Liver (tissue), 9 donors: ENCODE data around the gene KANSL3. TPM values are rescaled to one million over a fixed set of nuclear protein-coding genes. Genes with fewer than 3 reads are reported as not detected.
A peak's percentile ranks its signal among the peaks of the same experiment; 100 is the strongest.

Source experiments
- DNase-seq: peaks from one replicate; pipeline ENCODE4 v3.0.0-alpha.2; 2017; ENCODE audit warnings: low spot score
- H3K27ac ChIP-seq, 2 donors: one replicate each; pipeline ENCODE4 v1.7.0; 2013; ENCODE audit warnings: inconsistent platforms in 2 of 2, low read length in 2 of 2, control low read depth in 1 of 2, low read depth in 1 of 2, mild to moderate bottlenecking in 1 of 2
- H3K27me3 ChIP-seq, 4 donors: one replicate each; pipeline versions ENCODE4 v1.6.1 to v1.7.0; 2013; ENCODE audit warnings: low read length in 3 of 4, inconsistent platforms in 1 of 4, mild to moderate bottlenecking in 1 of 4, moderate library complexity in 1 of 4; ENCODE audit not compliant: control insufficient read depth in 4 of 4, insufficient read depth in 4 of 4
- H3K36me3 ChIP-seq, 4 donors: one replicate each; pipeline versions ENCODE4 v1.6.1 to v1.7.0; 2013; ENCODE audit warnings: low read length in 3 of 4, mild to moderate bottlenecking in 3 of 4, low read depth in 1 of 4, moderate library complexity in 1 of 4; ENCODE audit not compliant: control insufficient read depth in 4 of 4, insufficient read depth in 3 of 4
- H3K4me1 ChIP-seq, 4 donors: one replicate each; pipeline versions ENCODE4 v1.6.1 to v1.7.0; 2013; ENCODE audit warnings: low read length in 3 of 4, mild to moderate bottlenecking in 3 of 4, moderate library complexity in 1 of 4; ENCODE audit not compliant: control insufficient read depth in 4 of 4, insufficient read depth in 4 of 4
- H3K4me3 ChIP-seq, 3 donors: one replicate each; pipeline versions ENCODE4 v1.6.1 to v1.7.0; 2013; ENCODE audit warnings: low read length in 3 of 3, control low read depth in 1 of 3, low read depth in 1 of 3, mild to moderate bottlenecking in 1 of 3
- H3K9ac ChIP-seq, 2 donors: one replicate each; pipeline ENCODE4 v1.7.0; 2013; ENCODE audit warnings: low read length in 2 of 2, mild to moderate bottlenecking in 2 of 2, moderate library complexity in 2 of 2, control low read depth in 1 of 2, low read depth in 1 of 2
- H3K9me3 ChIP-seq, 4 donors: one replicate each; pipeline versions ENCODE4 v1.6.1 to v1.7.0; 2013; ENCODE audit warnings: low read length in 3 of 4; ENCODE audit not compliant: control insufficient read depth in 4 of 4
- EGR1 ChIP-seq, 2 donors: IDR thresholded peaks; 2 replicates each; pipeline ENCODE4 v1.6.1; 2016 to 2018; ENCODE audit warnings: antibody characterized with exemption in 2 of 2, low read depth in 2 of 2
- FOXA1 ChIP-seq: IDR thresholded peaks from 2 replicates; pipeline ENCODE4 v1.6.1; 2016; ENCODE audit warnings: antibody characterized with exemption
- FOXA2 ChIP-seq: IDR thresholded peaks from 2 replicates; pipeline ENCODE4 v1.6.1; 2016; ENCODE audit warnings: antibody characterized with exemption
- GABPA ChIP-seq, 2 donors: IDR thresholded peaks in 1 of 2; conservative IDR thresholded peaks in 1 of 2; 2 replicates each; pipeline ENCODE4 v1.6.1; 2016; ENCODE audit warnings: antibody characterized with exemption in 2 of 2, mild to moderate bottlenecking in 1 of 2, moderate library complexity in 1 of 2
- HNF4A ChIP-seq, 2 donors: conservative IDR thresholded peaks; 2 replicates each; pipeline ENCODE4 v1.6.1; 2016; ENCODE audit warnings: antibody characterized with exemption in 2 of 2, mild to moderate bottlenecking in 2 of 2
- HNF4G ChIP-seq: IDR thresholded peaks from 2 replicates; pipeline ENCODE4 v1.6.1; 2016; ENCODE audit warnings: antibody characterized with exemption
- JUND ChIP-seq, 2 donors: IDR thresholded peaks; 2 replicates each; pipeline ENCODE4 v1.6.1; 2016; ENCODE audit warnings: antibody characterized with exemption in 2 of 2
- RAD21 ChIP-seq, 2 donors: IDR thresholded peaks; 2 replicates each; pipeline ENCODE4 v1.6.1; 2016; ENCODE audit warnings: antibody characterized with exemption in 2 of 2, mild to moderate bottlenecking in 2 of 2
- RXRA ChIP-seq, 2 donors: IDR thresholded peaks; 2 replicates each; pipeline ENCODE4 v1.6.1; 2017 to 2018; ENCODE audit warnings: antibody characterized with exemption in 2 of 2, mild to moderate bottlenecking in 1 of 2
- SP1 ChIP-seq: IDR thresholded peaks from 2 replicates; pipeline ENCODE4 v1.6.1; 2018; ENCODE audit warnings: antibody characterized with exemption, mild to moderate bottlenecking
- TAF1 ChIP-seq: conservative IDR thresholded peaks from 2 replicates; pipeline ENCODE4 v1.6.1; 2016; ENCODE audit warnings: antibody characterized with exemption, mild to moderate bottlenecking
- YY1 ChIP-seq: IDR thresholded peaks from 2 replicates; pipeline ENCODE4 v1.6.1; 2016; ENCODE audit warnings: antibody characterized with exemption, mild to moderate bottlenecking
- WGBS: extraction: QIAGEN DNeasy Blood & Tissue Kit; methylation state at CpG from one replicate; pipeline ENCODE4 v1.1.7; 2013; 5-methylcytosine and 5-hydroxymethylcytosine counted together
- polyA plus RNA-seq, 2 donors: library from polyadenylated mRNA; stranded (reverse) in 1 of 2; unstranded in 1 of 2; fragments of 200-250 nt in 1 of 2; fragments of >200 nt in 1 of 2; fragmentation: Nextera tagmentation in 1 of 2; extraction: Ambion mirVana in 1 of 2; gene quantifications; one replicate each; pipeline versions ENCODE4 v1.2.1 to v1.2.3, GENCODE V29; 2013 to 2015
- total RNA-seq, 2 donors: library from RNA; depleted of rRNA; stranded (reverse); fragments of >200 nt; gene quantifications; one replicate each; pipeline ENCODE4 v1.2.3, GENCODE V29; 2014
- TF ChIP-seq, protein P1 (sequence below): IDR thresholded peaks from 2 replicates; pipeline ENCODE4 v1.6.1; 2016; ENCODE audit warnings: antibody characterized with exemption, mild to moderate bottlenecking
- TF ChIP-seq, protein P2 (sequence below): IDR thresholded peaks from 2 replicates; pipeline ENCODE4 v1.6.1; 2016; ENCODE audit warnings: antibody characterized with exemption
- TF ChIP-seq, protein P3 (sequence below): IDR thresholded peaks from 2 replicates; pipeline ENCODE4 v1.6.1; 2016; ENCODE audit warnings: antibody characterized with exemption
- TF ChIP-seq, protein P4 (sequence below): IDR thresholded peaks from 2 replicates; pipeline ENCODE4 v1.6.1; 2016; ENCODE audit warnings: antibody characterized with exemption
- donor health status: healthy.
- donor health status: healthy.
- donor health status: healthy.
- donor health status: healthy.
- donor health status: healthy.

Gene KANSL3
- total and polyA plus RNA-seq, 4 donors = 8.3 to 30.5 (median 18.6) TPM

GRCh38 chr2:96687266-96687665 lies 49.2 kb upstream of the KANSL3 start:
- H3K36me3 ChIP-seq = no peaks in the 10 kb centered on the region
- H3K27me3 ChIP-seq = no peaks in the 10 kb centered on the region
- DNase-seq = no peak
- H3K9ac ChIP-seq = no peak overlapping the region
- no peak overlapping the region for H3K4me3 ChIP-seq
- H3K9me3 ChIP-seq = no peaks in the 10 kb centered on the region
- WGBS = 98% methylated on average over 3 of the region's 3 CpGs
- H3K27ac ChIP-seq = no peak overlapping the region
- no peak for TF ChIP-seq JUND (IDR thresholded peaks at IDR 0.05)
- no peak for TF ChIP-seq GABPA (IDR thresholded peaks at IDR 0.05 in 1 of 2, conservative IDR thresholded peaks at IDR 0.05 in 1 of 2)
- TF ChIP-seq HNF4G = no peak
- TF ChIP-seq EGR1 (IDR thresholded peaks at IDR 0.05; ENCODE audit: low read depth in 2 of 2) = no peak
- no peak for TF ChIP-seq TAF1
- no peak for TF ChIP-seq FOXA1
- no peak for TF ChIP-seq FOXA2
- TF ChIP-seq RAD21 (IDR thresholded peaks at IDR 0.05) = no peak
- no peak for TF ChIP-seq HNF4A (conservative IDR thresholded peaks at IDR 0.05)
- TF ChIP-seq YY1 = no peak
- TF ChIP-seq, protein P1, sequence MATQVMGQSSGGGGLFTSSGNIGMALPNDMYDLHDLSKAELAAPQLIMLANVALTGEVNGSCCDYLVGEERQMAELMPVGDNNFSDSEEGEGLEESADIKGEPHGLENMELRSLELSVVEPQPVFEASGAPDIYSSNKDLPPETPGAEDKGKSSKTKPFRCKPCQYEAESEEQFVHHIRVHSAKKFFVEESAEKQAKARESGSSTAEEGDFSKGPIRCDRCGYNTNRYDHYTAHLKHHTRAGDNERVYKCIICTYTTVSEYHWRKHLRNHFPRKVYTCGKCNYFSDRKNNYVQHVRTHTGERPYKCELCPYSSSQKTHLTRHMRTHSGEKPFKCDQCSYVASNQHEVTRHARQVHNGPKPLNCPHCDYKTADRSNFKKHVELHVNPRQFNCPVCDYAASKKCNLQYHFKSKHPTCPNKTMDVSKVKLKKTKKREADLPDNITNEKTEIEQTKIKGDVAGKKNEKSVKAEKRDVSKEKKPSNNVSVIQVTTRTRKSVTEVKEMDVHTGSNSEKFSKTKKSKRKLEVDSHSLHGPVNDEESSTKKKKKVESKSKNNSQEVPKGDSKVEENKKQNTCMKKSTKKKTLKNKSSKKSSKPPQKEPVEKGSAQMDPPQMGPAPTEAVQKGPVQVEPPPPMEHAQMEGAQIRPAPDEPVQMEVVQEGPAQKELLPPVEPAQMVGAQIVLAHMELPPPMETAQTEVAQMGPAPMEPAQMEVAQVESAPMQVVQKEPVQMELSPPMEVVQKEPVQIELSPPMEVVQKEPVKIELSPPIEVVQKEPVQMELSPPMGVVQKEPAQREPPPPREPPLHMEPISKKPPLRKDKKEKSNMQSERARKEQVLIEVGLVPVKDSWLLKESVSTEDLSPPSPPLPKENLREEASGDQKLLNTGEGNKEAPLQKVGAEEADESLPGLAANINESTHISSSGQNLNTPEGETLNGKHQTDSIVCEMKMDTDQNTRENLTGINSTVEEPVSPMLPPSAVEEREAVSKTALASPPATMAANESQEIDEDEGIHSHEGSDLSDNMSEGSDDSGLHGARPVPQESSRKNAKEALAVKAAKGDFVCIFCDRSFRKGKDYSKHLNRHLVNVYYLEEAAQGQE = no peak
- peaks cover 0 to 3% (median 0%) of the 10 kb centered on the region in 4 donors for H3K4me1 ChIP-seq

GRCh38 chr2:96685577-96686459 lies 47.7 kb upstream of the KANSL3 start:
- H3K9me3 ChIP-seq = no peaks in the 10 kb centered on the region
- no peaks in the 10 kb centered on the region for H3K27me3 ChIP-seq
- WGBS = 77% methylated on average over 19 of the region's 19 CpGs
- H3K4me3 ChIP-seq = no peak overlapping the region
- peak; percentile 62 for DNase-seq
- H3K36me3 ChIP-seq = no peaks in the 10 kb centered on the region
- no peak for TF ChIP-seq HNF4A (conservative IDR thresholded peaks at IDR 0.05)
- no peak for TF ChIP-seq JUND (IDR thresholded peaks at IDR 0.05)
- no peak for TF ChIP-seq SP1
- TF ChIP-seq, protein P2, sequence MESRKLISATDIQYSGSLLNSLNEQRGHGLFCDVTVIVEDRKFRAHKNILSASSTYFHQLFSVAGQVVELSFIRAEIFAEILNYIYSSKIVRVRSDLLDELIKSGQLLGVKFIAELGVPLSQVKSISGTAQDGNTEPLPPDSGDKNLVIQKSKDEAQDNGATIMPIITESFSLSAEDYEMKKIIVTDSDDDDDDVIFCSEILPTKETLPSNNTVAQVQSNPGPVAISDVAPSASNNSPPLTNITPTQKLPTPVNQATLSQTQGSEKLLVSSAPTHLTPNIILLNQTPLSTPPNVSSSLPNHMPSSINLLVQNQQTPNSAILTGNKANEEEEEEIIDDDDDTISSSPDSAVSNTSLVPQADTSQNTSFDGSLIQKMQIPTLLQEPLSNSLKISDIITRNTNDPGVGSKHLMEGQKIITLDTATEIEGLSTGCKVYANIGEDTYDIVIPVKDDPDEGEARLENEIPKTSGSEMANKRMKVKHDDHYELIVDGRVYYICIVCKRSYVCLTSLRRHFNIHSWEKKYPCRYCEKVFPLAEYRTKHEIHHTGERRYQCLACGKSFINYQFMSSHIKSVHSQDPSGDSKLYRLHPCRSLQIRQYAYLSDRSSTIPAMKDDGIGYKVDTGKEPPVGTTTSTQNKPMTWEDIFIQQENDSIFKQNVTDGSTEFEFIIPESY = no peak
- no peak for TF ChIP-seq RXRA (IDR thresholded peaks at IDR 0.05)
- TF ChIP-seq, protein P3, sequence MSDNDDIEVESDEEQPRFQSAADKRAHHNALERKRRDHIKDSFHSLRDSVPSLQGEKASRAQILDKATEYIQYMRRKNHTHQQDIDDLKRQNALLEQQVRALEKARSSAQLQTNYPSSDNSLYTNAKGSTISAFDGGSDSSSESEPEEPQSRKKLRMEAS = no peak
- TF ChIP-seq FOXA2 = no peak
- no peak for TF ChIP-seq YY1
- TF ChIP-seq, protein P4, sequence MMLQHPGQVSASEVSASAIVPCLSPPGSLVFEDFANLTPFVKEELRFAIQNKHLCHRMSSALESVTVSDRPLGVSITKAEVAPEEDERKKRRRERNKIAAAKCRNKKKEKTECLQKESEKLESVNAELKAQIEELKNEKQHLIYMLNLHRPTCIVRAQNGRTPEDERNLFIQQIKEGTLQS = no peak
- peaks cover 0 to 3% (median 0%) of the 10 kb centered on the region in 4 donors for H3K4me1 ChIP-seq
- no peak overlapping the region for H3K27ac ChIP-seq
- no peak overlapping the region for H3K9ac ChIP-seq
